NCI-H2227 (cell line): Measurements from ENCODE around the gene MRPL54.

ENCODE experiments used
- DNase-seq: peaks from one replicate; lab custom pipeline; 2025; ENCODE audit not compliant: unreplicated experiment; lab: John Stamatoyannopoulos, UW

Gene MRPL54

DNA sequence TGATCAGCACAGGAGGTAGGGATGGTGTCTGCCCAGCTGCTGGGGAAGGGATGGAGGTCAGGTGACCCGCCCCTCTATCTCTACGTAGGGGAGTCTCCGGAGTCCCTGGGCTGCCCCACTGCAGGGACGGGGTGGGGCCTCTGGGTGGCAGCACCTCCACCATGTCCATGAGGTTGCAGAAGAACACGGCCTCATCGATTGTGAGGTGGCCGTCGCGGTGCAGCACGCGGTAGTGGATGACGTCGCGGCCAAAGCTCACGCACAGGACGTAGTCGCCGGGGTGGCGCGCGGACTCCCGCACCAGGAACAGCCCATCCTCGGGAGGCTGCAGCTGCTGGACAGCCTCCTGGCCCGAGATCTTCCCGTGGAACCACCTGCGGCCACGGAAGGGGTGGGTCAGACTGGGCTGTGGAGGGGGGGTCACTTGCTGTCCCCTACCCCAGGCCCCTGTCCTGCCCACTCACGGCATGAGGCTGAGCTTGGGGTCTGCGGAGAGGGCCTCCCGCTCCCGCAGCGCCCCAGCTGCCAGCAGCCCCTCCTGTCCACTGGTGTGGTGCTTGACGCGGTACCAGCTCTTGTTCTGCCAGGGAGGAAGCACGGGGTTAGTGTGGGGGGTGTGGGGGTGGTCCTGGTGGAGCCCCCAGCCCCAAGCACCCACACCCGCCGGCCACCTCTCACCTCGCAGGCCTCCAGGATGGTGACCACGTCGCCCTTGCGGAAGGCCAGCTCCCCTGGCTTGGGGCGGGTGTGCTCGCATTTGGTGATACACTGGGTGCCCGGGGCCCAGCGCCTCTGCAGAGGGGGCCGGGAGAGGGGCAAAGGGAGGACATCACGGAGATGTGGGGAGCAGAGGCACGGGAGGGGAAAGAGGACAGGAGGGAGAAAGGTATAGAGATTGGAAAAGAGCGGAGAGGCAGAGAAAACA is 21.4 kb downstream of the MRPL54 start:
- no peak for DNase-seq

DNA sequence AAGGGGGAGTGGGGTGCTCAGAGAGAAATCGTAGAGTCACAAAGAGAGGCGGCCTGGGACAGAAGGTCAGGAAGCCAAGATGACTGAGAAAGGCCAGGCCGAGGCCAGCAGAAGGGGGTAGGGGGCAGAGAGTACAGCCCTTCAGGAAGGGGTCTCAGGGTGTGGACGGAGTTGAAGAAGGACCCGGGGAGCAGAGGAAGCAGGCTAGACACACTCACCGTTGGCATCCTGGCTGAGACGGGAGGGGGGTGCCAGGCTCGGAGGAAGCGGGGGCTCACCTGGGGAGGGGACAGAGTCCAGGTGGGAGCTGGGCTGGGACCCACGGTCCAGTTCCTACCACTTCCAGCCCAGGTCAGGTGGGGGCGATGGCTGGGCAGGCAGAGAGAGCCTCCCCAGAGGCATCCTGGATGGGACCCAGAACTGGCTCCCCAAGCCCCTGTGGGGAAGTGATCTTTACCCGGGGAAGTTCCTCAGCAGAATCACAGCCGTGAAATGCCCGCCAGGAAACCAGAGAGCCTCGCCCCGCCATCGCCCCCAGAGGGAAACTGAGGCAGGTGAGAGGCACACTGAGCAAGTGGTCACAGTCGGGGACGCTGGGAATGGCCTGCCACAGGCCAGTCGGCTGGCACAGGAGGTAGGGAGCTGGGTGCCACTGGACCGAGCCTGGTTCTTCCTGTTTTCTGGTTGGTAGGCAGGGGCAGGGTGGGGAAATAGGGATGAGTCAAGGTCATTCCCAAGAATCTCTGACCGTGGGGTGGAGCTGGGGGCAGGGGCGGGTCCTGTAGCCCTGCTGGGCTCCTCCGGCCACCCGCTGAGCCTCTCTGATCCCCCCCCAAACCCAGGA is 22.3 kb downstream of the MRPL54 start:
- no peak for DNase-seq

DNA sequence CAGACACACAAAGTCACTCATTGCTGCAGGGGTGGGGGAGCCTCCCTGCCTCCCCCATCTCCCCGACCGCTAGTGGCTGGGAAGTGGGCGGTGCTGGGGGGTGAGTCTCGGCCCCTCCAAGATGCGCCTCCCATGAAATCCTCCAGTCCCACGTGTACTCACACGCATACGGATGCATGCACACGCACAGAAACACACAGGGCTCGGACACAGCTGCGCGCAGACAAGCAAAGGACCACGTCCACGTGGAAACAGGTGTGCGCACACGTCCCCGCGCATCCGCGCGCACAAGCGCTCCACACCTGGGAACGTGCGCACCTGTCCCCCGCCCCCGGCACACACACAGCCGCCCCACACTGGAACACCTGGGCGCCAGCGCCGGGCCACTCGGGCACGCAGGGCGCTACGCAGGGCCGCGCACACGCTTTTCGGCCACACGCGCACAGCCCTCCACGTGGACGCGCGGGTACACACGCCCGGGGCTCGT is 23.0 kb downstream of the MRPL54 start:
- DNase-seq, result no peak

DNA sequence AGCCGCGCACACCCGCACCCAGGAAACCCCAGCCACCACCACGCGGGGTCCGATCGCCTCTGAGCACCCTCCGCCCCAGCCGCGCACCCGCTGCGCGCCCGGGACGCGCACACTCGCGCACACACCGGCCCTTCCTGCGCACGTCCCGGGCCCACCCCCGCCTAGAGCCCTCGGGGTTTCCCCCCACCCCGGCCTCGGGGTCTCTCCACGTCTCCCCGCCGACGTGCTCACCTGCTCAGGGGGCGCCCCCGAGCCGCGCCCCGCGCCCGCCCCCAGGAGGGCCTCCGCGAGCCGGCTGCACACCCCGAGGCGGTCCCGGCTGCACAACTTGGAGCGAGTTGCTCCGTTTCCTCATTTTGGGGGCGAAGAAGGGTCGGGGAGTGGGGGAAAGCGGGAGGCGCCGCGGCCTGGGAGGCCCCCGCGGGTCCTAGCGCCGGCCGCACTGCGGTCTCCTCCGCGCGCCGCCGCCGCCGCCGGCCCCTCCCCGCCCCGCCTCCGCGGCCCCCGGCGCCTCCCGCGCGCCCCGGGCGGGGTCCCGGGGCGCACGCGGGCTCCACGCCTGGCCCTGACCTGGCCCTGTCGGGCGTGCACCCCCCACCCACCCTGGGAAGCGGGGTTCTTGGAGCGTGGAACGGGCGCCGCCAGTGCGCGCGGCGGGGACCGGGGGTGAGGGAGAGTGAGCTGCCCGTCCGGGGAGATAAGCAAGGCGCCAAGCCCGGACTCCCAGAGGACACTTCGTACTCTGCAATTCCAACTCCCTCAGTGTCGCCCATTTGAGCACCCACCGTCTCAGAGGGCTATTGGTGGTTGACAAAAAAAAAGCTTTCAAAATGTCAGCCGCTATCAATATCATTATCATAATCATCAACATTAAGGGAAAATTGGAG is 23.7 kb downstream of the MRPL54 start, which contains the start of gene MATK:
MATK (minus strand) TSS at position 444 of the 887 bp plus-strand sequence. CDS start 1,246 bp downstream, outside the sequence.
- DNase-seq, result no peak

DNA sequence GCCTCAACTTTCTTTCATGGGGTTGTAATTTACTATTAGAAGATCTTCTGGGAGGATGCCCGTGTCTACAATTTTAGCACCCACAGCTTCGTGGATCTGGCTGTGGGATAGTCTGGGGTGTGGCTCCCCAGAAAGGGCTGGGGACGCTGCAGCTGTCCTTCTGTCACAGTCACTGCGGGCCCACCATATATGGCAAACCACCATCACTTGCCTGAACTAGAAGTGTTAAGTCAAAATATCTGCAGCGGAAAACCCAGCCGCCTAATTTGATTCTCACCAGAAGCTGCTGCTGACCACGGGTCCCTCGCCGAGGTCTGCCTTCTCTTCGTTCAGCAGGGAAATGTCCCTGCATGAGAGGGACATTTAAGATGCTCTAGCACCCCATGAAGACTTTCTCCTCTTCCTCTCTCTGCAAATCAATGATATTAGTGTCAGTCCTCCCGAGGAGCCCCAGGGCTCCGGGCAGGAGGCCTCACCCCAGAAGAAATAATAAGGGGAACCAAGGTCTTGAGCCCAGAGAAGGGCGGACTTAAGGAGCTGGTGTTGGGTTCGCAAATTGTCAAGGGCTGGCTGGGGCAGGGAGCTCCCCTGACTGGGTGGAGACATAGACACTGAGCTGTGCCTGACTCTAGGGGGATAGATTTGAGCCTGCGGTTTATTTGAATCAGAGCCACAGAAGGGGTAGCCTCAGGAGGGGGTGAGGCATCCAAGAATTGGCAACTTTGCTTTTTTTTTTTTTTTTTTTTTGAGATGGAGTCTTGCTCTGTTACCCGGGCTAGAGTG is 26.7 kb downstream of the MRPL54 start:
- no peak for DNase-seq

DNA sequence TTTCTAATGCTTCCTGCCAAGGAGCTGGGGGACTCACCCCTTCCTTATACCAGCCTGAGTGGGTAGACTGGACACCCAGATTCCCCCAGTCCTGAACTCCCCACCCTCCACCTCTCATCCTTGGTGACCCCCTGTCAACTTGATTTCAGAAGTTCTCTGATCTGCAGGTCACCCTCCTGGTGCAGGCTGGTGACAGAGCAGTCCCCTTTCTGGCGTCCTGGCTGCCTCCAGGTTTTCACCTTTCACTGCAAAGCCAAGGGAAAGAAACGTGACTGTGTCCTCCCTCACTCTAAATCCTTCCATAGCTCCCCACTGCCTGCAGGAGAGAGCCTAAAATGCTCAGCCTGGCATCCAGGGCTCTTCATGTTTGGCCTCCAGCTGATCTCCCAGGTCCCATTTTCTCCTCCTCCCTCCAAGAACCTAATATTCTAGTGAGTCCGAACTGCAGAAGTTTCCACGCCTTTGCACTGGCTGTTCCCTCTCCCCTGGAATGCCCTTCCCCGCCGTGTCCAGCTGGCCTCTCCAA is 27.8 kb downstream of the MRPL54 start:
- no peak for DNase-seq

DNA sequence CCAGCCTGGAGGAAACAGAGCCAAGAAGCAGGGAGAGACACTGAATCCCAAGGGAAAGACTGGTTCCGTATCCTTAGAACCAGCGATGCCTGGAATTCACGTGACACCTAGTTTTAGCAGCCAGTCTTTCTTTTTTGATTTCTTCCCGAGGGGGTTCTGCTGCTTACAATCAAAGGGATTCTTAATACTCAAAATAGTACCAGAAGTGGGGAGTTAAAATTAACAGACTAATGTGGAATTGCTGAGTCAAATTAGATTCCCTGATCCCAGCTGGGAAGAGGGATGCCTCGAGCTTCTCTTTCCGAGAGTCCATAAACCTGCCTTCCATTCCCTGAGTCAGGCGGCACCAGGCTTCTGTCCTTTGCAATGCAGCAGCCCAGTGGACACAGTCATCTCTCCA is 28.5 kb downstream of the MRPL54 start:
- no peak for DNase-seq

DNA sequence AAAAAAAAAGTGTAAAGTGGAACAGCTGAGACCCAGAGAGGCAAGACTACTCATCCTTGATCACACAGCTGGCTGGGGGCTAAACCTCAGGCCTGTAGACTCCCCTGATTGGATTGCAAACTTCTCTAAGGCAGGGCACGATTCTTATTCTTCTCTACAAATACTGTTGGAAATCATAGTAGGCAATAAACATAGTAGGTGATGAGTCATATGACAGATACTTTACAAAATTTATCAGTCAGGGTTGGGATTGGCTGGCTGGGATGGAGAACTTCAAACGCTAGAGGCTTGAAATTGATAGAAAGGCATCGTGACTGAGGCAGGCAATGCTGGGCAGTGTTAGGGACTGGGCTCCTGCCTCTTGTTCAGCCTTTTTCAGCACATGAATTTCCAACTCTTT is 29.6 kb downstream of the MRPL54 start:
- no peak for DNase-seq

DNA sequence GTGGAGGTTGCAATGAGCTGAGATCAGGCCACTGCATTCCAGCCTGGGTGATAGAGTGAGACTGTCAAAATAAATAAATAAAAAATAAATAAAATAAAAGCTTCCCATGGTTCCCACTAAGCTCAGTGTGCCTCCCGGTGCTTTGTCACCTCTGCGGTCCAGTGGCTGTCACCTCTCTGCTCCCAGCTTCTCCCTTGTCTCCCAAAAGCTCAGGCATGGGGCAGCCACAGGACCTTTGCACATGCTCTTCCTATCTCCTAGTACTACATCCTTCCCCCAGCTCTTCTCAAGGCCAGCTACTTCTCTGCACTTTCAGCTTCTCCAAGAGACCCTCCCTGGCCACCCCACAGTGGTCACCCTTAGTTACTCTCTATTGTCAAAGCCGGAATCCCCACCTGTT is 31.3 kb downstream of the MRPL54 start:
- DNase-seq, result no peak

DNA sequence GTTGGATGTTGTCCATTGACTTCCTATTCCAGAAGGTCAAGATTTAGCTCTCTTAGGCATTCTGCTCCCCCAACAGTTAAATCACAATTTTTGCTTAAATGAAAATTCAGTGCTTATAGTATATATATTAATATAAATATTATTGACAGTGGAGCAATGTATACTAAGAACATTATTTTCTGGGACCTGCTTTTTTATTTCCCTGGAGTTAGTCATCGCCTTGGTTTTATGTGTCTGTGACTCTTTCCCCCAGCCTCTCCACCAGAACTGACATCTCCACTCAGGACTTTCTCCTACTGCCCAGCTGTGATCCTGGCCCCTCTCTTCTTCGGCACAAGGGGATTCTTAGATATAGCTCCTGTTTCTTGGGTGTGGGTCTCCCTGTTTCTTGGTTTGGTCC is 33.9 kb downstream of the MRPL54 start:
- no peak for DNase-seq

DNA sequence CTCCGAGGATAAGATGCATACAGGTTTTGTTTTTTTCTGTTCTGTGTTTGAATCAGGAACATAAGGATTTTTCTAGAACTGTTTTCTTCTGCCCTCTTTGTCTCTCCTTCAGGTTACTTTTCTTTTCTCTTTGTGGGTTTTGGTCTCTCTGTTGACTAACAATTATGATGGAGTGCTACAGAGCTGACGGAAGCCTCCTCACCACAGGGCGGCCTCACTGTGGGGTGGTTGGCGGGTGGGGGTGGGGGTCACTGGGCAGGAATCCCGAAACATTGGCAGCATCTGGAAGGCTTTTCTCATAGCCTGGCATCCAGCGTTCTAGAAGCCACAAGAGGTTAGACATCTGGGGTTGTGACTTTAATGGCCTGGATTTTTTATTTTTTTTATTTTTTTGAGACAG is 35.7 kb downstream of the MRPL54 start:
- no peak for DNase-seq

DNA sequence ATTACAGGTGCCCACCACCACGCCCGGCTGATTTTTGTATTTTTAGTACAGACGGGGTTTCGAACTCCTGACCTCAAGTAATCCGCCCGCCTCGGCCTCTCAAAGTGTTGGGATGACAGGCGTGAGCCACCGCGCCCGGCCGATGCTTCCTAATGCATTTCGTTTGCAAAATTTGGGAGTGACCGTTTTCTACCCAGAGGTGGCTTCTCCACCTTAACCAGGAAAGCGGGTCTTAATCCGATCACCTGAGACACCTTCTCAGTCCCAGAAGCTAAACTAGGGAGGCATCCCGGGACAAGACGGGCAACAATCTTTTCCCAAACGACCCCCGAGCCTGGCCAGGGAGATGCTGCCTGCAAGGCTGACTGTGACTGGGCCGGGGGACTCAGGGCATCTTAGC is 38.5 kb downstream of the MRPL54 start:
- DNase-seq, result no peak

DNA sequence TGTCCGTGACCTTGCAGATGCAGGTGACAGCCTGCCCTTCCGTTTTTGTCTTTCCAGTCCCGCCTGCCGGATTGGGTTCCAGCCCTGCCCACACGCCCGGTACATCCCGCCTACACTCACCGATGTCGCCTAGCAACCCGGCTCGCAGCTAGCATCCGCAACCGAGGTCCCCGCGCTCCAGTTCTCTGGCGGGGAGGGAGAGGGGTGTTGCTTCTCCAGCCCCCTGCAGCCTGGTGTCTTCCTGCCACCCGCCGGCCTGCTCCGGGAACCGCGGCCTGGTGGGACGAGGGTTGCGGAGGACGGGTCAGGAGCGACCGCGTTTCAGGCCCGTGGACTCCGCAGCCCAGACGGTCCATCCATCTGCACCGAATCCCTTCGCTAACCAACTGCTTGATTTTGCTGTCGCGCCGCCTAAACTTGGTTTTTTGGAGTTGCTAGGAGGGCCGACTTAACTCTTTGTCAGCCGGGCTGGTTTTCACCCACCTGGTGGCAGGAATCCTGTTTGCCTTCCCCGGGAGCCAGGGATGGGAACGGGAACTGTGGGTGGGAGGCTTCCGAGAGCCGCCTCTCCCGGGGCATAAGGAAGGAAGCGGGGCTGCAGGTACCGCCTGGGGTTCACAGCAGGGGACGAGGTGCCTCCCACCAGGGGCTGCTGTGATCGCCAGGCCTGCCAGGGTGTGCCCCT is 39.1 kb downstream of the MRPL54 start:
- peak; percentile 57 for DNase-seq

DNA sequence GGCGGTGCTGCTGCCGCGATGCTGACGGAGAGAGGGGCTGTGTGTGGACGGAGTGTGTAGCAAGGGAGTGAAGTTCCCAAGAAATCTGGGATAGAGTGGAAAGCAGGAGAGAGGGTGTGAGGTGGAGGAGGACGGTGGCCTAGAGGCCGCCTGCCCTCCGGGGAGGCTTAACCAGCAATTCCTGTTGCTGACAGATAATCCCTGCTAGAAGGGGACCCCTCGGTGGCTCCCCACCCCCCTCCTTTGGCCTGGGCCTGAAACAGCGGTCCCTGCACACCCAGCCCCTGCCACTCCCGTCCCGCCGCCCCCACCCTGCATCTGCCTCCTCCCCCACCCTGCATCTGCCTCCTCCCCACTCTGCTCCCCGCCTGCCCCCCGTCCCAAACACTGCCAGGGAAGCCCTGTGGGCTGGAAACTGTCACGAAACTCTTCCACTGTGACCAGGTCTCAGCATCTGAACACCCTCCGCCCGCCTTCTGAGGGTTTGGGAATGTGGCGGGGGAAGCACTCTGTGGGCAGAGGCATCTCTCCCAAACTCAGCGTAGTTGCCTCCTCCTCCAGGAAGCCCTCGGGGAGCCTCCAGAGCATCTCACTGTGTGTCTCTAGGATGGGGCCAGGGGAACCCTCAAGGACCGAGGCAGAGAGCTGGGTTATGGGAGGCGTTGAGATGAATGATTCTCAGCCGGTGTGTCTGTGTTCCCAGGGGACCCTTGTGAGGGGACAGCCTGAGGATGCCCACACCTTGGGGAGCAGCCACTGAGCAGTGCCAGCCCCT is 40.8 kb downstream of the MRPL54 start:
- DNase-seq, result no peak

DNA sequence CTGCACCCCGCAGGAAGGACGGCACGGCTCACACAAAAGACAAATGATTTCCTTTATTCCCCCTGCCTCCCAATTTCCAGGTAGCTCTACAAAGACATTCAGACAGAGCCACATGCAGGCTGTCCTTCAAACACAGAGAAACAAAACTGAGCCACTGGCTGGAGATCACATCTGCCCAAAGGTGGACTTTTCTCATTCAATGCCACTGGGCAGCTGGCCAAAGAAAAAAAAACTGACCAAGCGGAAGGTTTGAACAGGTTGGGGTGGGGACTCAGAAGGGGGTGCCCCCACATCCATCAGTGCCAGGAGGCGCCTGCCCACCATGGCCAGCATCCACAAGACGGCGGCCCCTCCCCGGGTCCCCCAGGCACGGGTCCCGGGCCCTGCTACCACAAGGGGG is 41.5 kb downstream of the MRPL54 start:
- no peak for DNase-seq

DNA sequence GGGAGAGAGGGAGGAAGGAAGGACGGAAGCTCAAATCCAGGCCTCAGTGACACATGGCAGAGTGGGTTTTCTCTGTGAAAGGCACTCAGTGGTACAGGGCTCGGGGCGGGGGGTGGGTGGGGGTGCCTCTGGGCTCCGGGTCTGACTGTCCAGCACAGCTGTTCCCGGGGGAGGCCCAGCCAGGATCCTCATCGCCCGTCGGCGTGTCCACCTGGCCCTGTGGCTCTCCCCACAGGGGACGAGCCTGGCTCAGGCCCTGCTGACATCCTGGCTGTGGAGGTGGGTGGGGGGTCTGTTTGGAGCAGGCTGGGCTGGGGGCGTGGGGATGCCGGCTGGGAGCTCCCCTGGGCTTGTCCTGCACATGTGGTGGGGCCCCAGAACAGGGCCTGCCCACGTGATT is 41.9 kb downstream of the MRPL54 start:
- DNase-seq, result no peak

DNA sequence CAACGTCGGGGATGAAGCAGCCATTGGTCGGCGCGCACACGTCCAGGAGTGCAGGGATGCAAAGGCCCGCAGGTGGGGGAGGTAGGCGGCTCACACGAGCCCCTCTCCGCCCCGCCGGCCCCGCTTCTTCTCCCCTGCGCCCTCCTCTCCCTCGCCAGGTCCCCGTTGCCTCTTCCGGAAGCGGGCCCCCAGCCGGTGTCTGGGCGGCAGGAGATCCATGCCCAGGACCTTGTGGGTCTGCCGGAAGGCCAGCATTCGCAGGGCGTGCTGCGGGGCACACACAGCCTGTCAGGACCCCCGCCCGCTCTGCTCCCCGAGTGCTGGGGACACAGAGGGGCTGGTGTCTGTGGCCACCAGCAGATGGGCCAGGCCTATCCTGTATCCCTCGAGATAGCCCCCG is 43.4 kb downstream of the MRPL54 start:
- DNase-seq, result no peak

DNA sequence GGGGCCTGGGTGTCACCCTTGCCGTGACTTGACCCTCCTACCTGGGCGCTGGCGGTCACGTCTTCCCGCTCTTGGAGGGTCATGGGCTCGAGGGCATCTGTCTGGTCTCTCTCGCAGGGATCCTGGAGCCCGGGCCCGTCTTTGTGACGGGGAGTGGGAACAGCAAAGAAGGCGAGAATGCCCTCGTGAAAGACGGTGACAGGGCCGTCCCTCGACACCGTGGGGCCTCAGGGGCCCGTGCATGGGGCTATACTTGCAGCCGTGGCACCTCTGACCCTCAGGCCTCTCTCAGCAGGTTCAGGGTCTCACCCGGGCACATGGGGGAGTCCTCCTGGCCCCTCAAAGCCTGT is 44.6 kb downstream of the MRPL54 start:
- DNase-seq, result no peak
